Activated effector memory CD4-positive, alpha-beta T cell treated with anti-CD3 and anti-CD28 coated beads, Interleukin-2, amount 50 U/mL, for 16 hours (primary cell): ENCODE measurements around the gene TIMP3.
"Not testable (repeated sequence)": the region's sequence is repeated elsewhere in the genome, so short reads cannot be mapped to it uniquely, and the experiment has no call there.

Experiments used
- DNase-seq: peaks from one replicate; pipeline ENCODE4 v3.0.0-alpha.2; 2020

The TIMP3 gene

DNA sequence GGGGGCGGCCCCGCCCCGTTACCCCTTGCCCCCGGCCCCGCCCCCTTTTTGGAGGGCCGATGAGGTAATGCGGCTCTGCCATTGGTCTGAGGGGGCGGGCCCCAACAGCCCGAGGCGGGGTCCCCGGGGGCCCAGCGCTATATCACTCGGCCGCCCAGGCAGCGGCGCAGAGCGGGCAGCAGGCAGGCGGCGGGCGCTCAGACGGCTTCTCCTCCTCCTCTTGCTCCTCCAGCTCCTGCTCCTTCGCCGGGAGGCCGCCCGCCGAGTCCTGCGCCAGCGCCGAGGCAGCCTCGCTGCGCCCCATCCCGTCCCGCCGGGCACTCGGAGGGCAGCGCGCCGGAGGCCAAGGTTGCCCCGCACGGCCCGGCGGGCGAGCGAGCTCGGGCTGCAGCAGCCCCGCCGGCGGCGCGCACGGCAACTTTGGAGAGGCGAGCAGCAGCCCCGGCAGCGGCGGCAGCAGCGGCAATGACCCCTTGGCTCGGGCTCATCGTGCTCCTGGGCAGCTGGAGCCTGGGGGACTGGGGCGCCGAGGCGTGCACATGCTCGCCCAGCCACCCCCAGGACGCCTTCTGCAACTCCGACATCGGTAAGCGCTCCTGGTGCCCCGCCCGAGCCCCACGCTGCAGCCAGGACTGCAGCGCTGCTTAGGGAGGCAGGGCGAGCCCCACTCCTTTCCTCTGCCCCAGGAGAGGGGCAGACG, at the start of gene TIMP3:
TIMP3 (plus strand) TSS at position 169 of the 700 bp plus-strand sequence; CDS start at position 466, 297 bp downstream.
- DNase-seq: no peak

DNA sequence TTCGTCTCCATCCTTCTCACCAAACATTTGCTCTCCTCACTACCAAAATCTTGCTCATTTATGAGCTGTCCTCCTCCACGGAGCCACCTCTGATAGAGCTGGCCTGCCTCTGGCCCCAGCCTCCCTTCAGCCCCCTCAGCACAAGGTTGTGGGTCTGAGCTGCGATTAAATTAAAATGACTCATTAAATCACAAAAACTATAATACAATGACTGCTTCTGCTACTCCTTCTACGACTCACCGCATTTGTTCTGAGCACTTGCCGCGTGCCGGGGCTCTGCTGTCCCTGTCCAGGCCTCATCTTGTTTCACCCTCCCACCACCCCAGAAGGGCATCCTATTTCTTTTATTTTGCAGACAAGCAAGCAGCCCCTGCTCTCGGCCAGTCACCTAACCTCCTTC, 49.2 kb upstream of the TIMP3 start:
- DNase-seq: no peak

DNA sequence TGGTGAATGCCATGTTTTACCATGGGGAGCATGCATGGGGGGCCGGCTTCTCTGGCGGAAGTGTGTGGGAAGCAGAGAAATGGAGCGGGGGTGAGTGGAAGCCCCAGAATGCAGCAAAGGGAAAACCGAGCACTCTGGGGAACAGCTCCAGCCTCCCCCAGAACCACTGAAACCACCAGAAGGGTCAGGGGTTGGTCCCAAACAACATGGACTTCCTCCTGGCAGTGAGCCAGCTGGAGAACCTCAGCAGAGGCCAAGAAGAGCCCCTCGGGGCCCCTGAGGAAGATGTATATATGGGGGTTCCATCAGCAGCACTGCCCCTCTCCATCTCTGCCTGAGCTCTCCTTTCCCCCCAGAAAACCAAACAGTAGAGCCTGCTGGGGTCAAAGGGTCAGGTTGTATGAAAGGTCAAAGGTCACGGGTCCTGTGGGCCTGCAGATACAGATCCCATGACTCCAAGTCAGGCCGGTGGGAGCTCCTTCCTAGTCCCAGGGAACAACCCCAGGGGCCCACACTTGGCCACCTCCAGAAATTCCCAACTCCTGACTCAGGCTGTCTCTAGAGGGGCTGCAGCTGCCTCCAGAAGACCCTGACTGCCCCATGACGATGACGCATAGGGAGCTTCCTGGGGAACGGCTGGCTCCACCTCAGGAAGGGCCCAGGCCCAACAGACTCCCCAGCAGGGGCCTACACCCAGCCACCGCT, 48.5 kb upstream of the TIMP3 start:
- no peak for DNase-seq

DNA sequence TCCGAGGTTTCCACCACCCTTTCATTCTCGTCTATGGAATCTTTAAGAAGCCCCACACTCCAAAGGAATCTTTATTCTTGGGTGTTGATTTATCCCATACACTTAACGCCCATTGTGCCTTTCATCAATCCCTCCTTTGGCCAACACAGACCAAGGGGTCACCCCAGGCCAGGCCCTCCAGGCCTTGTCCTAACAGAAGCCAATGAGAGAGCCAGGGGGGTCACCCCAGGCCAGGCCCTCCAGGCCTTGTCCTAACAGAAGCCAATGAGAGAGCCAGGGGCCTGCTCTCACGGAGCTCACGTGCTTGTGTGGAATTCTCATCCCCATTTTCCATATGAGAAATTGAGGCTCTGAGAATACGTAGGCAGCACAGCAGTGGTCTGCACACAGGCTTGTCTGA, 47.9 kb upstream of the TIMP3 start:
- DNase-seq: no peak

DNA sequence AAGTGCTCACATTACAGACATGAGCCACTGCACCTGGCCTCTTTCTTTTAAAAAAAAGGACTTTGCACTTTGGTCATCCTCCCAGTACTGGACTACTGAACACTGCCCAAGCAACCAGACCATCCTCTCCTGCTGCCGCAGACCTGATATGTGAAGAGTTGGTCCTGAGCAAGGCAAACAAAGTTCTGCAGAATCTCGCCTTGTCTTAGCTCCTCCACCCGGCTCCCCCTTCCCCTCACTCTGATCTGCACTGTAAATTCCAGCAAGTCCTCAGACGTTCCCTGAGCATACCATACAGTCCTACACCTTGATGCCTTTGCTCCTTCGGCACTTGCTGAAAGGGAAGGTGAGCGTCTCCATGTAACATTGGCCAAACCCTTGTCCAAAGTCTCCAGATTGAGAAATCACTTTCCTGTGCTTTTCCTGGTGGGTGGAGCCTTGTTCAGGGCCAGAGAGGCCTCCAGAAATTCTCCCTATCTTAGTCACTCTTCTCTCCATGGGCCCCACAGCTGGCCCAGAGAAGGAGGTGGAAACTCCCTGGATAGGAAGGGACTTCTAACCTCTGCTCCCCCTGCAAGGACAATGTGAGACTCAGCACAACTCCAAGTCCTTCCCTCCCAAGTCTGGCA, 47.0 kb upstream of the TIMP3 start:
- no peak for DNase-seq

DNA sequence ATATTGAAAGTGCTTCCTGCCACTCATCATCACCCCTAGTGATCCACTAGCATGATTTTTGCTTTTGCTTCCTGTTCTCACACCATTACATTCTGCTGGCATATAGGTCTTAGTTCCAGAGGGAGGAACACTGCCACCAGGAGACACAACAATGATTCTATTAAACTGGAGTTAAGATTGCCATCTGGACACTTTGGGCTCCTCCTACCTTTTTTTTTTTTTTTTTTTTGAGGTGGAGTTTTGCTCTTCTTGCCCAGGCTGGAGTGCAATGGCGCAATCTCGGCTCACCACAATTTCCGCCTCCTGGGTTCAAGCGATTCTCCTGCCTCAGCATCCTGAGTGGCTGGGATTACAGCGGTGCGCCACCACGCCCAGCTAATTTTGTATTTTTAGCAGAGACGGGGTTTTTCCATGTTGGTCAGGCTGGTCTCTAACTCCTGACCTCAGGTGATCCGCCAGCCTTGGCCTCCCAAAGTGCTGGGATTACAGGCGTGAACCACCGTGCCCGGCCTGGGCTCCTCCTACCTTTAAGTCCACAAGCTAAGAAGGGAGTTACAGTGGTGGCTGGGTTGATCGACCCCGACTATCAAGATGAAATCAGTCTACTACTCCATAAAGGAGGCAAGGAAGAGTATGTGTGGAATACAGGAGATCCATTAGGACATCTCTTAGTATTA, 44.3 kb upstream of the TIMP3 start:
- not testable (repeated sequence) for DNase-seq

DNA sequence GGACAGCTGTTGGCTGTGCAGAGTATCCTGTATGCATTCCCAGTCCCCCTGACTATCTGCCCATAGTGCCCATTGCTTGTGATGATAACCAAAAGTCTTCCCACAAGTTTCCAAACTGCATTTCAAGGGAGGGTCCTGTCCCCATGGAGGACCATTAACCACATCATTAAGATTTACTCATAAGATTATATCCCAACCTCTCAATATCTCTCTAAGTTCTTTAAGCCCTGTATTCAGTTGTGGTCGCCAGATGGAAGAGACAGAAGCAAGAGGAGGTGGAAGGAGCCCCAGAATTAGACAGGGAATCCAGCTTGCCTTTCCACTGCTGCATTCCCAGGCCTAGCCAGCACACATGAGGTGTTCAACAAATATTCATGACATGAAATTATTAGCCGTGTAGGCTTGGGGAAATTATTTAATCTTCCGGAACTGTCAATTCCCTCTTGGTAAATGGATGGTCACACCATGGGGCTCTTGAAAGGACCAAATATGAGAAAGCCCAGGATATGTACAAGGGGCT, 42.6 kb upstream of the TIMP3 start:
- DNase-seq: no peak

DNA sequence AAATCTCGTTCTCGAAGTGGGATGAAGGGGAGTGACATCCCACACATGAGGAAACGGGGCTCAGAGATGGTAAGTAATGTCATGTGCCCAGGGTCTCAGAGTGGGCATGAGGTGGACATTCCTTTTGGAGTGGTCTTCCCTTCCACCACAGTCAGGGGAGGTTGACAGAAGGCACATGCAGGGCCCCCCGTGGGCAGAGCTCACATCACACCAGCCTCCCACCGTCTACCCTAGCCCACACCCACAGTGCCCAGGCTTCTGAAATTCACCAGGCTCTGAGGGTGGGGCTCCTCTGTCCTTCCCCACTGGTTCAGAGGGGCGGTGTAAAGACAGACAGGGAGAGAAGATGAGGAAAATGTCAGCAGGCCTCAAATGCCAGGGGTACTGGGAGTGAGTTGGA, 41.1 kb upstream of the TIMP3 start:
- no peak for DNase-seq

DNA sequence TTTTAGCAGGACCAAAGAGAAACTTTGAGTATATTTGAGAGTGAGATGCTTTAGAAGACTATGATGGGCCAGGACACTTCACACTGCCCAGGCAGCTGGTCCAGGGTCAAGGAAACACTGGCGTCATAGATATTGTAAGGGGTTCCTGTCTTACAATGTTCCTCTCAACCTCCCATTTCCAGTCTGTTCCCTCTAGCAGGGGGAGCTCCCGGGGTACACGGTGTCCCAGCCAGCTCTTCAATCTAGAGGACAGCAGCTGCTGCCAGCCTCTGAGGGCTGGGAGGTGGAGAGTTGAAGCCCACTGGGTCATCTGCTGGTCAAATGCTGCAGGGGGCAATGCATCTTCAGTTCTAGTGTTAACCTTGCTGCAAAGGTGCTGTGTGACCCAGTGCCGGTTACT, 40.7 kb upstream of the TIMP3 start:
- no peak for DNase-seq

DNA sequence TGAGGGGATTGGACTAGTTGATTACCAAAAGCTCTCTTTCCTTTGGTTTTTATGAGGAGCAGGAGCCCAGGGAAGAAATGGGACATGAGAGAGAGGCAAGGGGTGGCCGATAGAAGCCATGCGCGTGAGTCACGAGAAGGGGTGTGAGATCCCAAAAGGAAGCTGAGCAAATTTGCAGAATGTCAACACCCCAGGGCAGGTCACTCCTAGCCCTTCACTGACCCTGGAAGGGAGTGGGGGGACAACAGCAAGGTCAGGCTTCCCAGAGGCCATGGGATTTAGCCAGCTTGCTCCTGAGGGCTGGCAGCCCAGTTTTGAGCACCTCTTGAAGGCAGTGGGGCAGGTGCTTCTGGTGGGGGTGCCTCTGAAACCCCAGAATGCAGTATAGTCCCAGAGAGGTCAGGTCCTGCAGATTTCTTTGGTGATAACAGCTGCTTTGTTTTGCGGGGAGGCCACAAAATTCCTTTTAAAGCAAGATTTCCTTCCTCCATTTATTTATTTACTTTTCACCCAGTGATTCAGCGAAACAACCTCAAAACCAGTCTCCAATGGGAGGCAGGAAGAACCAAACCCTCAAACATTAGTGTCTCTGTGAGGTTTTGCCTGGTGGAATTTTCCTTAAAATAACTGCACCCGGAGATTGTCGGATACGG, 40.1 kb upstream of the TIMP3 start:
- no peak for DNase-seq

DNA sequence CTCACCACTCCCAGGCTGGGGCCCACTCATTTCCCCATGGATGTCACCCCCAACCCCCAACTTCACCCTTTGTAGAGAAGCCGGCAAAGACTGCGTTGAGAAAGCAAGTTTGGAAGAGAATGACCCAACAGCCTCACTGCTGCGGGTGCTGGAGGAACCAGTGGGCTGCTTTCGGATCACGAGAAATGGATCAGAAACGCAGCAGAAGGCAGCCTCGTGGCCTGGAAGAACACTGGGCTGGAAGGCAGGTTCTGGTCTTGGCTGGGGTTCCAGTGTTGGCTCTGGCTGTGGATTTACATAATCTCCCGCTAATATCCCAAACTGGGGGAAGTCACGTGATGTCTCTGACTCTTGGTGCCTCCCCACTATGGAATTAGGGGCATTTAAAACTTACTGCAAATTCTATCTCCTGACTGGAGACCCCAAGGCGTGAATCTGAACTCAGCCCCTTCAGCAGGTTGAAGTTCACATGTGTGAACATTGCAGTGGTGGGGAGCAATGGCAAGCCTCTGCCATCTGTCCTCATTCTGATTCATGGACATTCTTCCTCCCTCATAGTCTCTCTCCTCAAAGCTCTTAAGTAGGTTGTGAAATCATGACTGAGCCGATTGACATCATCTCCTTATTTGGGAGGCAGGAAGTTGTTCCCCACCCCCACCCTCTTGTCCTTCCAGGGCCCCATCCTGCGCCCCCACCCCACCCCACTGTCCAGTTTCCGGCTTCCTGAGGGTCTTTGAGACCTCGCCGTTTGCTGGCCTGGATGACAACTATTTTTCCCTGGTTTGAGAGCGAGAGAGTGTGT, 37.0 kb upstream of the TIMP3 start:
- DNase-seq: no peak

DNA sequence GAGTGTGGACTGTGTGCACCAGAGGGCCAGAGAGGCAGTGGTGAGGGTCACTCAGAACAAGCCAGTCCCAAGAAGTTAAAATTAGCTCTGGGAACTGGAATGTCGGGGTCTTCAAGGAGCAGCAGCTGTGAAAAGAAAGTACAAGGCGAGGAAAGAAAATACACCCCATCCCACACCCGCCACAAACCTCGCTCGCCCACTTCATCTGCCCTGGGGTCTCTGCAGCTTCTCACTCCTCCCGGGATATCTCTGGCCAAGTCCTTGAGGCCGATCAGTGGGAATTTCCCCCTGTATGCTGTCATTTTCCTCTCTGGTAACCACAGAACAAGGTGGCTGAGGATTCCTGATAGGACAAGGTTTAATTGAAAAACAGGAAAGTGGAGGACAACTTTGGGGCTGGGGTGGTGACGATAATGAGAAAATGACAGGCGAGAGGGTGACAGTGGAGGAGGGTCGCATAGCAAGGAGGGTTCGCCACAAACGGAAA, 36.3 kb upstream of the TIMP3 start:
- DNase-seq: no peak

DNA sequence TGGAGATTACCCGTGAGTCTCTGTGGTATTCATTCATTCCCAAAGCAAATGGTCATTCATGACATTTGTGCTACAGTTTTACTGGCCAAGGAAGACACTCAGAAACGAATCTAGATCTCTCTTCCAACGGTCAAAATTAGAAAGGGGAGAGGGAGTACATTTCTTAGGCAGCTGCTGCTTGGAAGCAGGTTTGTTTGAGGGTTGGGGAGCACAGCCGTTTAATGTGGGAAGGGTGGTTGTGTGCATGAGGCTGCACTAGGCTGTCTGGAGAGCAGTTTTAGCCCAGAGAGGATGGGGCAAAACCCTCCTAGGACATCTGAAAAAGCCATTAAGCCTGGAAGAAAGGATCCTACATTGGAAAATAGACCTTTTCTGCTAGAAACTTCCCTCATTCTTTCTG, 29.7 kb upstream of the TIMP3 start:
- no peak for DNase-seq

DNA sequence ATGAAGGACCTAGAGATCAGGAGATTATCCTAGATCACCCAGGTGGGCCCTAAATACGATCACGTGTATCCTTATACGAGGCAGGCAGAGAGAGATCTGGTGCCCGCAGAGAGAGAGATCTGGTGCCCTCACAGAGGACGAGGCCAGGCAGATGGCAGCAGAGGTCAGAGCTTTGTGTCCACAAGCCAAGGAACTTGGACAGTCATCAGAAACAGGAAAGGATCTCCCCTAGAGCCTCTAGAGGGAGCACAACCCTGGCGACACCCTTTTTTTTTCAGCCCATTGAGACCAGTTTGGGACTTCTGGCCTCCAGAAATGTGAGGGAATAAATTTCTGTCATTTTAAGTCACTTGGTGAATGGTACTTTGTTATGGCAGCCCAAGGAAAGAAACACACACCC, 25.5 kb upstream of the TIMP3 start:
- no peak for DNase-seq

DNA sequence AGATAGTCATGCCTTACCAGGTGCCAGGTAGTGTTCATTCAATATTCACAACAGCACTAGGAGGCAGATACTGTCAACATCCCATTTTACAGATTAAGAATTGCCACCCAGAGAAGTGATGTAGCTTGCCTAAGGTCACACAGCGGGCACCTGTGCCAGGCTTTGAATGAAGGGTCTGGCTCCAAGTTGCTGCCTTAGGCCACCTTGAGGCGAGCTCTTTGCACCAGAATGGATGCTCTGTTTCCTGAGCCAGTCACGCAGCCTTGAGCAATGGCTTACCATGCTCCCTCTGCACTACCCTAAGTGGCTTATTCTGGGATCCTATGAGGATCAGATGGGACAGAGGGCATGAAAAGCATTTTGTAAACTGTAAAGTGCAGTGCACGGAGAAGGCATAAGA, 25.1 kb upstream of the TIMP3 start:
- no peak for DNase-seq

DNA sequence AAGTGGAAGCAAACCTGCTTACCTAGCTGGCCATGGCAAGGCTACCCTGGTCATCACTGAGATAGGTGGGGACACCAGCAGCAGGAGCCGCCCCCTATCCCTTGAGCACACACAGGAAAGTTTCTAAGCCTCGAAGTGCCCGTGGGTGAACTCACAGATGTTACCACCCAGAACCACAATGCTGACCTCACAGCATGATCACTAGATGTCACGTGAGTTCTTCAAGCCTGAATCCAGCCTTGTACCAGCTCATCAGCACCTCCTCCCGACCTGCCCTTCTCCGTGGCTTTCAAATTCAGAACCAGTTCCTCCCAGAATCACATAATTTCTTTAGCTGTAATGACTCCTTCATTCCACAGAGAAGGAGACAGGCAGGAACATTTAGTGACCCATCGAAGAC, 24.7 kb upstream of the TIMP3 start:
- no peak for DNase-seq

DNA sequence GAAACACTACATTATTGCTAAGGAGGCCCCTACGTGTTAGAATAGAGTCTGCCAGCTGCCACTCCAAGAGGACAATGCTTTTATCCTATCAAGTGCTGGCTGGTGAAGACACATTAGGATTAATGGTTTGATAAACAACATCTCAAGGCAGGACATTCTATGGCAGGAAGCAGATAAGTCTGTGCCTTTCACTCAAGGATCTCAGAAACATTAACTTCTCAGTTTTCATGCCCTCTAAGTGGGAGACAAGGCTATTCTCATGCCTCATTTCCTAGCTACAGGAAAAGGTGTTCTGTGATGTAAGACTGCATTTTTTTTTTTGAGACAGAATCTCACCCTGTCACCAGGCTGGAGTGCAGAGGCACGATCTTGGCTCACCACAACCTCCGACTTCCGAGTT, 23.5 kb upstream of the TIMP3 start:
- no peak for DNase-seq

DNA sequence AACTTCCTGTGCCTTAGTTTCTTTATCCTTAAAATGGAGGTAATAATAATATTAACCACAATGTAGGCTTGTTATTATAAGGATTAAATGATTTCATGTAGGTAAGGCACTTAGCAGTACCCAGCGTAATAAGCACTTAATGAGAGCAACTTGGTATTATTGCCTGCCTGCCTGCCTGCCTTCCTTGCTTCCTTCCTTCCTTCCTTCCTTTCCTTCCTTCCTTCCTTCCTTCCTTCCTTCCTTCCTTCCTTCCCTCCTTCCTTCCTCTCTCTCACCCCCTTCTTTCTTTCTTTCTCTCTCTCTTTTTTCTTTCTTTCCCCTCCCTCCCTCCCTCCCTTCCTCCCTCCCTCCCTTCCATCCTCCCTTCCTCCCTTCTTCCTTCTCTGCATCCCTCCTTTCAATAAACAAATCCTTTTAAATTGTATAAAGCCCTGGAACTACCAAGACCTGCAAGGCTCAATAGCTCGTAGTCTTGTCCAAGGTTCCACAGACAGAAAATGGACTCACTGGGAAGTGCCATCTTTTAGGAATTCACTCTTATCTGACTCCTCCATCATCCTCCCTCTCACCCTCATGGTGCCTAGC, 20.7 kb upstream of the TIMP3 start:
- no peak for DNase-seq

DNA sequence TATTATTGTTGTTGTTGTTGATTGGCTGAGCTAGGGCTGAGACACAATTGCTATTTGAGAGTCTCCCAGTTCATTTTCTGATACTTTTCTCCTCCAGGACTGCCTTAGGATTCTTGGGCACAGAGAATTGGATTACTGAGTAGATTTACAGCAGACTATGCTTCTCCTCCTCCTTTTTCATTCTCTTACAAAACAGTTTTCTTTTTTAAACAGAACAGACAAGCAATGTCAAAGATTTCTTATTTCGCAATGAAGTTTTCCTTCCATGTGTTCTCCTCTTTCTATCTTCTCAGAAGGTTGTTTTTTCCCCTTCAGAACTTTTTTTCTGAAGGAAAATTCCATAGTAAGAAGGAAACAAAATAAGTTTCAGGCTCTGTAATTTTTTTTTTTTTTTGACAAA, 19.8 kb upstream of the TIMP3 start:
- no peak for DNase-seq

DNA sequence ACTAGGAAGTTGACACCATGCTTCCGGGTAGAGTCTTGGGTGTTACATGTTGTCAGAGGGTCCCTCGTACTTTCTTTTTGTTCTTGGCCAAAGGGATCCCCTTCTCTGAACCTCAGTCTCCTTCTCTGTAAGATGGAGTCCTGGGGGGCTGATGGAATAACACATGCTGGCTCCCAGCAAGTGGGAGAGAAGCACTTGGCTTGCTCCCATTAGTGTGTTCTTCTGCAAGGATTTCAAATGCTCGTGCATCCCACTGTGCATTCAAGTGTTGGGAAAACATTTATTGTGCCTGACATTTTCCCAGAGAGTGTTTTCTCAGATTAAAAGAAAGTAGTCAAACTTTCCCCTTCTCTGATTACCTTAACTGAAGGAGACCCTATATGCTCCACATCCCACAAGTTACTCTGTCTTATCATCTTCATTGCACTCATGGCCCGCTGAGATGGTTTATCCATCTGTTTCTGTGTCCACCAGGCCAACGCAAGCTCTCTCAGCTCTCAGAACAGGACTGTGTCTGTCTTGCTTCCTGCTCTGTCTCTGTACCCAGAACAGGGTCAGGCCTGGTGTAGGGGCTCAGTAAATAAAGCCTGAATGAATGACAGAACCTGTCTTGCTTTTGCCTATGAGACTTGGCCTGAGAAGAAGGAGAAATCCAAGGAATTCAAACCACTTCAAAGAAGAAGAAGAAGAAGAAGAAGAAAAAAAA, 16.0 kb upstream of the TIMP3 start:
- no peak for DNase-seq

DNA sequence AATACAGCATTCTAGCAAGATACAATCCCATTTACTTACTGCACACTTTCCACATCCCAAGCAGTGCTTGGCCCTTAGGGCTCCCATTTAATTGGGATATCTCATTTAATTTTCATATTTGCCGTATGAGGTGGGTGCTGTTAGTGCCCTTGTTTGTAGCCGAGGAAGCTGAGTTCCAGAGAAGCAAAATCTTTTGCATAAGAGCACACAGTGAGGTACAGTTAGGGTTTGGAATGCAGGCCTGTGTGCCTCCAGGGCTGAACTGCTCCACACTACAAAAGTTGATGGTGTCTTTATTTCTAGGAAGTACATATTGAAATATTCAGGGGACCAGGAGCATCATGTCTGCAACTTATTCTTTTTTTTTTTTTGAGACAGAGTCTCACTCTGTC, 15.5 kb upstream of the TIMP3 start:
- DNase-seq: no peak
